ENCODE data around the gene HAGHL. TPM values are rescaled to one million over a fixed set of nuclear protein-coding genes. Genes with fewer than 3 reads are reported as not detected.
"Not testable (repeated sequence)": the region's sequence is repeated elsewhere in the genome, so short reads cannot be mapped to it uniquely, and the experiment has no call there.

HAGHL gene
- total RNA-seq, 1 donor from 2014 or later: 5.9 TPM

- intact Hi-C loops (cut with micrococcal nuclease): no loop called here
These were observed 6.0 kb downstream of the HAGHL start for GRCh38 chr16:732936-733335.

- intact Hi-C loops (cut with micrococcal nuclease): no loop called here
These were observed 6.7 kb downstream of the HAGHL start for GRCh38 chr16:733382-734207.

- intact Hi-C loops (cut with micrococcal nuclease): no loop called here
These were observed 7.5 kb downstream of the HAGHL start for GRCh38 chr16:734208-734980.

- intact Hi-C loops (cut with micrococcal nuclease): no loop called here
These were observed 8.3 kb downstream of the HAGHL start for GRCh38 chr16:734981-735881.

- intact Hi-C loops (cut with micrococcal nuclease): no loop called here
These were observed 9.1 kb downstream of the HAGHL start for GRCh38 chr16:735982-736453.

GRCh38 chr16:736936-737481, 10.1 kb downstream of the HAGHL start:
- intact Hi-C loops (cut with micrococcal nuclease): no loop called here

GRCh38 chr16:739560-740458, 12.9 kb downstream of the HAGHL start:
- intact Hi-C loops (cut with micrococcal nuclease): loop anchor here (2.0 kb wide), 1 partner anchor 25 kb away; the partner anchor contains the start of gene METRN

GRCh38 chr16:740459-740763, 13.5 kb downstream of the HAGHL start:
- intact Hi-C loops (cut with micrococcal nuclease): loop anchor here (2.0 kb wide), 1 partner anchor 26 kb away; the partner anchor contains the start of gene METRN

- intact Hi-C loops (cut with micrococcal nuclease): loop anchor here (1.0 to 2.0 kb wide), 2 partner anchors 26 to 47 kb away; partner anchors contain the start of genes CHTF18, METRN and RPUSD1
These were observed 14.0 kb downstream of the HAGHL start, which contains the start of gene CIAO3 for GRCh38 chr16:740764-741505. TSS of gene CIAO3 (minus strand) at chr16:740997. CDS start at chr16:740985, 12 bp downstream.

- intact Hi-C loops (cut with micrococcal nuclease): loop anchor here (1.0 to 2.0 kb wide), 2 partner anchors 27 to 46 kb away; partner anchors contain the start of genes CHTF18, METRN and RPUSD1
These were observed 15.2 kb downstream of the HAGHL start for GRCh38 chr16:741986-742629.

- intact Hi-C loops (cut with micrococcal nuclease): not testable (repeated sequence)
These were observed 16.0 kb downstream of the HAGHL start for GRCh38 chr16:742894-743293.

- intact Hi-C loops (cut with micrococcal nuclease): no loop called here
These were observed 17.0 kb downstream of the HAGHL start for GRCh38 chr16:743794-744500.

- intact Hi-C loops (cut with micrococcal nuclease): no loop called here
These were observed 18.8 kb downstream of the HAGHL start for GRCh38 chr16:745739-746138.

- intact Hi-C loops (cut with micrococcal nuclease): no loop called here
These were observed 19.7 kb downstream of the HAGHL start for GRCh38 chr16:746637-747036.

GRCh38 chr16:747978-748746, 21.3 kb downstream of the HAGHL start:
- intact Hi-C loops (cut with micrococcal nuclease): no loop called here

- intact Hi-C loops (cut with micrococcal nuclease): no loop called here
These were observed 22.1 kb downstream of the HAGHL start for GRCh38 chr16:749010-749409.

GRCh38 chr16:750485-750884, 23.6 kb downstream of the HAGHL start:
- intact Hi-C loops (cut with micrococcal nuclease): no loop called here
